GM12878 (cell line): ENCODE measurements around the gene CNTNAP2. TPM values are rescaled to one million over a fixed set of nuclear protein-coding genes. Genes with fewer than 3 reads are reported as not detected.

Experiments
- ATAC-seq: fragments of 200-7000 bp; cut with Tn5 transposase; 3 replicates; pipeline ENCODE4 v1.9.1; 2020; ENCODE audit warnings: mild to moderate bottlenecking, moderate library complexity
- BruUV-seq: library from RNA; stranded (reverse); fragments of 400-500 nt; replicated peaks from 2 replicates; lab custom pipeline; 2021; lab: Mats Ljungman, UMichigan
- CTCF ChIA-PET: fragments of 300-600 bp; sonication (Branson Sonifier 250); formaldehyde crosslinking; extraction: SDS; loops from one replicate; lab custom pipeline; 2021; ENCODE audit warnings: inconsistent platforms; lab: Yijun Ruan, JAX
- POLR2A ChIA-PET: fragments of 350-600 bp; formaldehyde crosslinking; extraction: SDS; loops from one replicate; lab custom pipeline; 2021; ENCODE audit warnings: inconsistent platforms; lab: Charles Lee
- RAD21 ChIA-PET: fragments of 300-600 bp; sonication (Branson Sonifier 250); formaldehyde crosslinking; loops from one replicate; lab custom pipeline; 2023; ENCODE audit warnings: antibody characterized with exemption; ENCODE audit not compliant: unreplicated experiment; lab: Charles Lee
- SMC1A ChIA-PET: fragments of 300-600 bp; sonication (Branson Sonifier 250); formaldehyde crosslinking; loops from one replicate; lab custom pipeline; 2023; ENCODE audit not compliant: unreplicated experiment, uncharacterized antibody; lab: Charles Lee
- DNase-seq: peaks from one replicate; pipeline ENCODE4 v3.0.0-alpha.2; 2011; ENCODE audit warnings: low read depth, low spot score
- FAIRE-seq: peaks from 3 replicates; lab custom pipeline; 2011; peaks lifted over from hg19 to GRCh38; lab: Jason Lieb, UNC
- H2AFZ ChIP-seq: 2 replicates; pipeline ENCODE4 v1.6.0; 2011; ENCODE audit warnings: low read depth, low read length, control low read depth; ENCODE audit not compliant: control insufficient read depth
- H3K27ac ChIP-seq: 2 replicates; pipeline ENCODE4 v1.5.1; 2011; ENCODE audit warnings: control low read depth; ENCODE audit not compliant: control insufficient read depth, insufficient read depth
- H3K27me3 ChIP-seq, 2 experiments: replicated peaks in 1 of 2; 2 replicates each; pipeline versions ENCODE4 v1.6.0 to v1.6.1; 2011; ENCODE audit warnings: low read length in 1 of 2; ENCODE audit not compliant: control insufficient read depth in 2 of 2, insufficient read depth in 2 of 2
- H3K36me3 ChIP-seq, 2 experiments: 2 replicates each; pipeline ENCODE4 v1.5.1; 2011; ENCODE audit warnings: low read length in 1 of 2; ENCODE audit not compliant: control insufficient read depth in 2 of 2, insufficient read depth in 2 of 2
- H3K4me1 ChIP-seq: 2 replicates; pipeline ENCODE4 v1.6.1; 2011; ENCODE audit warnings: mild to moderate bottlenecking, low read length, moderate library complexity, mixed read lengths; ENCODE audit not compliant: control insufficient read depth, insufficient read depth
- H3K4me2 ChIP-seq: 2 replicates; pipeline ENCODE4 v1.6.0; 2011; ENCODE audit warnings: control low read depth; ENCODE audit not compliant: control insufficient read depth, insufficient read depth
- H3K4me3 ChIP-seq: fragments of 200-600 bp; sonication (generic); 2 replicates; pipeline ENCODE4 v1.5.1; 2016
- H3K79me2 ChIP-seq: 2 replicates; pipeline ENCODE4 v1.6.0; 2011; ENCODE audit warnings: low read length; ENCODE audit not compliant: control insufficient read depth, insufficient read depth
- H3K9ac ChIP-seq: 2 replicates; pipeline ENCODE4 v1.8.0; 2011; ENCODE audit warnings: low read length, control low read depth, mixed read lengths; ENCODE audit not compliant: control insufficient read depth, insufficient read depth
- H3K9me3 ChIP-seq: replicated peaks from 3 replicates; pipeline ENCODE4 v1.5.1; 2011; ENCODE audit warnings: mild to moderate bottlenecking, low read length; ENCODE audit not compliant: control insufficient read depth, insufficient read depth
- H4K20me1 ChIP-seq: 2 replicates; pipeline ENCODE4 v1.6.0; 2011; ENCODE audit not compliant: control insufficient read depth, insufficient read depth
- BMI1 ChIP-seq: fragments of 450-650 bp; IDR thresholded peaks from 2 replicates; pipeline ENCODE4 v1.6.1; 2016; ENCODE audit warnings: mild to moderate bottlenecking, moderate library complexity, borderline replicate concordance
- BRCA1 ChIP-seq: IDR thresholded peaks from 2 replicates; pipeline ENCODE4 v1.6.1; 2011; ENCODE audit warnings: low read depth, low read length, improper control_type of control experiment
- MTA3 ChIP-seq: IDR thresholded peaks from 2 replicates; pipeline ENCODE4 v1.6.1; 2012; ENCODE audit warnings: low read length, inconsistent platforms, borderline replicate concordance
- NFXL1 ChIP-seq: fragments of 450-650 bp; IDR thresholded peaks from 2 replicates; pipeline ENCODE4 v1.6.1; 2017; ENCODE audit warnings: antibody characterized with exemption, mild to moderate bottlenecking, borderline replicate concordance
- NFYA ChIP-seq: IDR thresholded peaks from 2 replicates; pipeline ENCODE4 v1.6.1; 2011; ENCODE audit warnings: low read depth, mild to moderate bottlenecking, low read length, improper control_type of control experiment, borderline replicate concordance
- NR2F1 ChIP-seq: fragments of 450-650 bp; conservative IDR thresholded peaks from 2 replicates; pipeline ENCODE4 v1.6.1; 2017; ENCODE audit warnings: mild to moderate bottlenecking
- NRF1 ChIP-seq: conservative IDR thresholded peaks from 2 replicates; pipeline ENCODE4 v1.6.1; 2011; ENCODE audit warnings: mild to moderate bottlenecking, low read depth, low read length, improper control_type of control experiment
- RCOR1 ChIP-seq: conservative IDR thresholded peaks from 2 replicates; pipeline ENCODE4 v1.6.1; 2012; ENCODE audit warnings: low read depth, low read length, improper control_type of control experiment
- WGBS: methylation state at CpG from one replicate; pipeline ENCODE4 v1.1.6; 2016; ENCODE audit warnings: low lambda C conversion rate; ENCODE audit not compliant: insufficient replicate concordance, insufficient coverage; ENCODE audit errors: missing lambda C conversion rate; 5-methylcytosine and 5-hydroxymethylcytosine counted together
- in situ Hi-C: fragments of 300-500 bp; cut with MboI; formaldehyde crosslinking; loops from 9 replicates; pipeline ENCODE4 v1.14.3; 2018; ENCODE audit warnings: mixed read lengths
- intact Hi-C: fragments of 100-400 bp; cut with micrococcal nuclease; formaldehyde crosslinking; loops from one replicate; pipeline ENCODE4 v1.14.2; 2022; ENCODE audit not compliant: unreplicated experiment
- polyA plus RNA-seq, 11 experiments: library from polyadenylated mRNA; depleted of rRNA in 4 of 11; unstranded in 6 of 11; stranded (reverse) in 5 of 11; fragments of >200 nt; fragmentation: Nextera tagmentation in 4 of 11; fragmentation: Illumina TruSeq in 1 of 11; extraction: Ambion mirVana in 4 of 11; extraction: Trizol in 1 of 11; gene quantifications; 1 replicate in 1 of 11; 2 replicates in 10 of 11; pipeline versions ENCODE4 v1.2.1 to v1.2.3, GENCODE V29; 2011 to 2016; ENCODE audit warnings: inconsistent platforms in 2 of 11, missing spikeins in 2 of 11, low read depth in 1 of 11
- total RNA-seq, 4 experiments: library from RNA; depleted of rRNA in 3 of 4; stranded (reverse); fragments of >200 nt in 3 of 4; fragmentation: Illumina TruSeq in 1 of 4; extraction: Trizol in 1 of 4; gene quantifications; 2 replicates each; pipeline versions ENCODE4 v1.2.1 to v1.2.3, GENCODE V29; 2013 to 2021
- TF ChIP-seq, protein P1 (sequence below): IDR thresholded peaks from 2 replicates; pipeline ENCODE4 v1.6.1; 2012; ENCODE audit warnings: low read depth, low read length, improper control_type of control experiment
- TF ChIP-seq, protein P2 (sequence below): fragments of 450-650 bp; formaldehyde crosslinking; IDR thresholded peaks from 2 replicates; pipeline ENCODE4 v1.4.0; 2020; ENCODE audit warnings: mild to moderate bottlenecking, moderate library complexity

The CNTNAP2 gene
- total and polyA plus RNA-seq, 10 of the 15 experiments (the other 5 are each of a cell fraction or from before 2014, with no cell fraction given) = 0.03 to 0.08 (median 0.03) TPM; not detected in 7

DNA sequence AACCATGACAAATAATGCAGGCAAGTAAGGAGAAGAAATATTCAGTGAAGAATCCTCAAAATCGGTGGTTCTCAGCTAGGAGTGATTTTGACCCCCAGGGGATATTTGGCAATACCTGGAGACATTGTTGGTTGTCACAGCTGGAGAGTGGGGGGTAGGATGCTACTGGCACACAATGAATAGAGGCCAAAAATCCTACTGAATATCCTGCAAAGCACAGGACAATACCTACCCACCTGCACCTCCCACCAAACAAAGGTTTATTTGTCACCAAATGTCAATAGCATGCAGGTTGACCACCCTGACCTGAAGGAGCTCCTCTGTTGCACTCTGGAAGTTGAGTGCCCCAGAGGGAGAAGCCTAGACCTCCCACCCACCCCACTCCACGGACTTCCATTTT is 1028.6 kb downstream of the CNTNAP2 start:
- Histone ChIP-seq H3K9me3 (no peaks in the 10 kb centered on the region), H3K79me2 (no peaks in the 10 kb centered on the region), H3K9ac (no peak overlapping the region), H3K27me3 (no peaks in the 10 kb centered on the region), H3K27ac (no peak overlapping the region), H3K36me3 (no peaks in the 10 kb centered on the region), H4K20me1 (no peaks in the 10 kb centered on the region), H3K4me2 (no peak overlapping the region), H2AFZ (no peak overlapping the region), H3K4me1 (no peaks in the 10 kb centered on the region), H3K4me3 (no peak overlapping the region)
- no peak for DNase-seq
- ChIA-PET SMC1A (interaction anchor here (1.9 kb wide), 1 partner anchor 8 kb away, joined by 4 read pairs; no protein-coding TSS in a partner anchor), RAD21 (no interaction called here), CTCF (no interaction called here), POLR2A (no interaction called here)
- 0% methylated on average over 2 of the region's 2 CpGs for WGBS
- BruUV-seq = no TSS peak
- FAIRE-seq = no peak
- intact Hi-C loops (no loop called here), in situ Hi-C loops (no loop called here)
- TF ChIP-seq MTA3 (no peak), NFXL1 (no peak), NRF1 (no peak), RCOR1 (no peak), BMI1 (no peak), NR2F1 (no peak), BRCA1 (no peak), NFYA (no peak)
- TF ChIP-seq, protein P1, sequence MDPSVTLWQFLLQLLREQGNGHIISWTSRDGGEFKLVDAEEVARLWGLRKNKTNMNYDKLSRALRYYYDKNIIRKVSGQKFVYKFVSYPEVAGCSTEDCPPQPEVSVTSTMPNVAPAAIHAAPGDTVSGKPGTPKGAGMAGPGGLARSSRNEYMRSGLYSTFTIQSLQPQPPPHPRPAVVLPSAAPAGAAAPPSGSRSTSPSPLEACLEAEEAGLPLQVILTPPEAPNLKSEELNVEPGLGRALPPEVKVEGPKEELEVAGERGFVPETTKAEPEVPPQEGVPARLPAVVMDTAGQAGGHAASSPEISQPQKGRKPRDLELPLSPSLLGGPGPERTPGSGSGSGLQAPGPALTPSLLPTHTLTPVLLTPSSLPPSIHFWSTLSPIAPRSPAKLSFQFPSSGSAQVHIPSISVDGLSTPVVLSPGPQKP = no peak
- TF ChIP-seq, protein P2, sequence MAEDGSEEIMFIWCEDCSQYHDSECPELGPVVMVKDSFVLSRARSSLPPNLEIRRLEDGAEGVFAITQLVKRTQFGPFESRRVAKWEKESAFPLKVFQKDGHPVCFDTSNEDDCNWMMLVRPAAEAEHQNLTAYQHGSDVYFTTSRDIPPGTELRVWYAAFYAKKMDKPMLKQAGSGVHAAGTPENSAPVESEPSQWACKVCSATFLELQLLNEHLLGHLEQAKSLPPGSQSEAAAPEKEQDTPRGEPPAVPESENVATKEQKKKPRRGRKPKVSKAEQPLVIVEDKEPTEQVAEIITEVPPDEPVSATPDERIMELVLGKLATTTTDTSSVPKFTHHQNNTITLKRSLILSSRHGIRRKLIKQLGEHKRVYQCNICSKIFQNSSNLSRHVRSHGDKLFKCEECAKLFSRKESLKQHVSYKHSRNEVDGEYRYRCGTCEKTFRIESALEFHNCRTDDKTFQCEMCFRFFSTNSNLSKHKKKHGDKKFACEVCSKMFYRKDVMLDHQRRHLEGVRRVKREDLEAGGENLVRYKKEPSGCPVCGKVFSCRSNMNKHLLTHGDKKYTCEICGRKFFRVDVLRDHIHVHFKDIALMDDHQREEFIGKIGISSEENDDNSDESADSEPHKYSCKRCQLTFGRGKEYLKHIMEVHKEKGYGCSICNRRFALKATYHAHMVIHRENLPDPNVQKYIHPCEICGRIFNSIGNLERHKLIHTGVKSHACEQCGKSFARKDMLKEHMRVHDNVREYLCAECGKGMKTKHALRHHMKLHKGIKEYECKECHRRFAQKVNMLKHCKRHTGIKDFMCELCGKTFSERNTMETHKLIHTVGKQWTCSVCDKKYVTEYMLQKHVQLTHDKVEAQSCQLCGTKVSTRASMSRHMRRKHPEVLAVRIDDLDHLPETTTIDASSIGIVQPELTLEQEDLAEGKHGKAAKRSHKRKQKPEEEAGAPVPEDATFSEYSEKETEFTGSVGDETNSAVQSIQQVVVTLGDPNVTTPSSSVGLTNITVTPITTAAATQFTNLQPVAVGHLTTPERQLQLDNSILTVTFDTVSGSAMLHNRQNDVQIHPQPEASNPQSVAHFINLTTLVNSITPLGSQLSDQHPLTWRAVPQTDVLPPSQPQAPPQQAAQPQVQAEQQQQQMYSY (CRISPR knock-in tag) = no peak
- no peak for ATAC-seq
